Measurements from ENCODE around the gene ZNF274.
"Not testable (repeated sequence)": the region's sequence is repeated elsewhere in the genome, so short reads cannot be mapped to it uniquely, and the experiment has no call there.

The ZNF274 gene

DNA sequence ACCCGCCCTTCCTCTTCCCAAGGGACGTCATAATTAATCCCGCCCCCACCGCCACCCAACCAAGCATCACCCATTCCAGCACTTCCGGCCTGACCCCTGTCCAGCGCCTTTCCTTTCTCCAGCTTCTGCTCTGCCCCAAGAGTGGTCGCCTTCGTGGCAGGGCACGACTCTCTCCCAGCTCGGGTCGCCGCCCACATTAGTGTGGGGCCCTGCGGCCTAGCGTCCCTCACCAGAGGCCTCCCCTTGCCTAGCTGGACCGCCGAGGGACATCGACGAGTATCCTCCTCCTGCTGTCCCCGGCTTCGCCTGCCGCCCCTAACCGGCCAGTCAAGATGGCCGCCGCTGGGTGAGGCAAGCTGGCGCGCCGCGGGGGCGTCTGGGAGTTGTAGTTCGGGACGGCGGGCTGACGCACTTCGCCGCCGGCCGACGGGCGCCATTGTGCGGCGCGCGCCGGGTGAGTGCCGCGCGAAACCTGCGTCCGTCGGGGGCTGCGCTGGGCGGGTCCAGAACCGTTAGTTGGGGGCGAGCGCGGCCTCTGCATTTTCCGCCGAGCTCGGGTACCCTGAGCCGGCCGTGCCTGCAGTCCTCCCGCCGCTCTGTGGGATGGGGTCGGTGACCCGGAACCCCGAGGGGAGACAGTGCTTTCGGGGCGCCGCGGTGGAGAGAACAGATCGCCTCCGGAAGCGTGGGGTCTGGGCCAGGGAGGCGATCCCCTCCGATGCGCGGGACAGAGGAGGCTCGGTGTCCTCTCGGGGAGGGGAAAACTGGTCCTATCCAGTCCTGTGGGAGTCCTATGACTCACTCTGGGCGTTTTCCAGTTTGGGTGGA is at the start of gene ZNF274:
Gene ZNF274, plus strand, starts transcription at position 73 of the 828 bp plus-strand sequence. CDS start 905 bp downstream, outside the sequence.
- DNase-seq: peak; percentile 93 to 95

DNA sequence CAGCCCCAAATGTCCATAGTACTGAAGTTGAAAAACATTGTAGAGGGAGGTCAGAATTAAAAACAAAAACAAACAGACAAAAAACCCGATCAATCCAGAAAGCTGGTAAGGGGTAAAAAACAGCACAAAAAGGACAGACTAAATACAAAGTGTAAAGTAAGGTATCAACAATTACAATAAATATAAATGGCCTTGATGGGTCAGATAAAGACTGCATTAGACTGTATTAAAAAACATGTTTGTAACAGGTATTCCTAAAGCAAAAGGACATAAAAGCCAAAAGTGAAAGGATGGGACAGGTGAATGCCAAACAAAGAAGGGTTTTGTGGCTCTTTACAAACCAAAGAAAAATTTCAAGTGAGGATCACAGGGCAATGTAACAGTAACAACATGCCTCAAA is 48.6 kb upstream of the ZNF274 start:
- DNase-seq: no peak

GRCh38 chr19:58145849-58146248 is 37.0 kb upstream of the ZNF274 start:
- no peak for DNase-seq

DNA sequence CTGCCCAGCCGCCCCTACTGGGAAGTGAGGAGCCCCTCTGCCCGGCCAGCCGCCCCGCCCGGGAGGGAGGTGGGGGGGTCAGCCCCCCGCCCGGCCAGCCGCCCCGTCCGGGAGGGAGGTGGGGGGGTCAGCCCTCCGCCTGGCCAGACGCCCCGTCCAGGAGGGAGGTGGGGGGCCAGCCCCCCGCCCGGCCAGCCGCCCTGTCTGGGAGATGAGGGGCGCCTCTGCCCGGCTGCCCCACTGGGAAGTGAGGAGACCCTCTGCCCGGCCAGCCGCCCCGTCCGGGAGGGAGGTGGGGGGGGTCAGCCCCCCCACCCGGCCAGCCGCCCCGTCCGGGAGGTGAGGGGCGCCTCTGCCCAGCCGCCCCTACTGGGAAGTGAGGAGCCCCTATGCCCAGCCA is 35.4 kb upstream of the ZNF274 start:
- DNase-seq: not testable (repeated sequence)

DNA sequence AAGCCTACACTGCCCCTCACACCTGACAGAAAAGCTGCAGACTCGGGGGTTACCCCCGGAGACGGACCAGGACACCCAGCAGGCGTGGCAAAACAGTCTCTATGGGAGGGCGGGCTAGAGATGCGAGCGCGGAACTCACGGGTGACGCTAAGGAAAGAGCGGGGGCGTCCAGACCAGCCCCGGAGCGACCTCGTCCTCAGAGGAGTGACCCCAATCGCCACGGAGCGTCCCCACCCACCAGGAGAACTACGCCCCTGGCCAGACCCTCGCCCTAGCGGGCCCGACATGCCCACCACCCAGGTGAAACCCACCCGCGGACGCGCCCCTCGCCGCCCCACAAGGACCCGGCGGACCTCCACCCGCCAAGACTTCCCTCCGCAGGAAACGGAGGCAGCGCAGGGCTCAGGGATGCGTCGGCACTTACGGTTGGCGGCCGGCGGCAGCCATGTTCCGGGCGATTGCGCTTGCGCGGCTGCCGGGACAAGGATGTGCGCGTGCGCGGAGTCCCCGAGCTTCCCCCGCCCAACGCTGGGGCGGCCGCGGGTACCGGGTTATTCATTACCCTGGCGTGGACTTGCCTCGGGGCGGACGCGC is 32.4 kb upstream of the ZNF274 start, which contains the start of gene ZNF329:
Gene ZNF329, minus strand, starts transcription at position 462 of the 594 bp plus-strand sequence. CDS start 21,286 bp downstream, outside the sequence.
- DNase-seq: peak; percentile 88 to 93

GRCh38 chr19:58153386-58153785 is 29.5 kb upstream of the ZNF274 start:
- no peak for DNase-seq

DNA sequence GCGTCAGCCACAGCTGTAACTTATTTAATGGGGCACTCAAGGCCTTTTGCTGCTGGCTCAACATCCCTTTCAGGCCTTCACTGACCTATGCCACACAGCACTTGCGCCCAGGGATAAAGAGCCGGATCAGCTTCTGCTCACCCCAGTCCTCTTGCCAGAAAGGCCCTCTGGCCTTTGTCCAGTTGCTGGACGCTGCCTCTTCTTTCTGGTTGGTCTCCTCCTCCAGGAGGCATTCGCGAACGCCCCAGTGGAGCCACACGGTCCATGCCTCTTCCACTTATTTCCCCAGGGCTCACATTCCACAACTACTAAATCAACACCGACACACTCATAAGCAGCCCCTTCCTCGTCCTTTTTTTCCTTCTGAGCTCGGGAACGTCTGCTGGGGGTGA is 28.6 kb upstream of the ZNF274 start:
- peak in 1 of 2 donors; percentile 1 for DNase-seq

- peak; percentile 93 to 97 for DNase-seq
These were observed 27.9 kb upstream of the ZNF274 start for GRCh38 chr19:58154679-58155648.

DNA sequence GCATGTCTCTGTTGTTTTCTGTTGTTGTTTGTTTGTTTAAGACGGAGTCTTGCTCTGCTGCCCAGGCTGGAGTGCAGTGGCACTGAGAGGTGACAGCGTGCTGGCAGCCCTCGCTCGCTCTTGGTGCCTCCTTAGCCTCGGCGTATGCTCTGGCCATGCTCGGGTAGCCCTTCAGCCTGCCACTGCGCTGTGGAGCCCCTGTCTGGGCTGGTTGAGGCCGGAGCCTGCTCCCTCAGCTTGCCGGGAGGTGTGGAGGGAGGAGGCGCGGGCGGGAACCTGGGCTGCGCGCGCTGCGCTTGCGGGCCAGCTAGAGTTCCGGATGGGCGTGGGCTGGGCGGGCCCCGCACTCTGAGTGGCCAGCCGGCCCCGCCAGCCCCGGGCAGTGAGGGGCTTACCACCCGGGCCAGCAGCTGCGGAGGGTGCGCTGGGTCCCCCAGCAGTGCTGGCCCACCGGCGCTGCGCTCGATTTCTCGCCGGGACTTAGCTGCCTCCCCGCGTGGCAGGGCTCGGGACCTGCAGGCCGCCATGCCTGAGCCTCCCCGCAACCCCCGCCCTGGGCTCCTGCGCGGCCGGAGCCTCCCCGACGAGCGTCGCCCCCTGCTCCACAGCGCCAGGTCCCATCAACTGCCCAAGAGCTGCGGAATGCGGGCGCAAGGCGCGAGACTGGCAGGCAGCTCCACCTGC is 25.7 kb upstream of the ZNF274 start:
- no peak for DNase-seq

- DNase-seq: no peak
These were observed 16.6 kb upstream of the ZNF274 start for GRCh38 chr19:58166268-58166667.

DNA sequence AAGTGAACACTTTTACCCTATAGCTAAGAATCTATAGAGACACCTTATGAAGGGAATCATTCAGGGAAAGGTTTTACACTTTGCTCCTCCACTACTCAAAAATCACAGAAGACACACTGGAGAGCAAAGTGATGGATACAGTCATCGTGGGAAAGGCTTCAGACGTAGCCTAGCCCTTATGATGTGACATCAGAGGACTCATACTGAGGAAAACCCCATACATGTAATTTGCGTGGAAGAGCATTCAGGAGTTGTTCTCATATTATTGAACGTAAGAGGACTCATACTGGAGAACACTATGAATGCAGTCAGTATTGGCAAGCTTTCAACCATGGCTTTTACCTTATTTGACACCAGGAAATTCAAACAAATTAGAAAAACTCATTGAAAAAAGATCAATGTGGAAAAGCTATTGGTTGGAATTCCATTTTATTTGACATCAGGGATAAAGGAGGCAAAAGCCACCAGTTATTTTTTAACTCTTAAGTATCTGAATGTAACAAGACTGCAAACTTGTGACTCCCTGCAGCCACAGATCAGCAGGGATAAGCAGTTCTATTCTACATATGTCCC is 16.1 kb upstream of the ZNF274 start:
- no peak for DNase-seq

GRCh38 chr19:58170860-58171259 is 12.0 kb upstream of the ZNF274 start:
- DNase-seq: no peak

- DNase-seq: peak; percentile 54 to 69
These were observed 822 bp upstream of the ZNF274 start for GRCh38 chr19:58181902-58182576.

- DNase-seq: peak in 1 of 2 donors; percentile 92
These were observed 278 bp upstream of the ZNF274 start for GRCh38 chr19:58182577-58182988.

GRCh38 chr19:58183817-58184215 is 955 bp downstream of the ZNF274 start:
- no peak for DNase-seq

DNA sequence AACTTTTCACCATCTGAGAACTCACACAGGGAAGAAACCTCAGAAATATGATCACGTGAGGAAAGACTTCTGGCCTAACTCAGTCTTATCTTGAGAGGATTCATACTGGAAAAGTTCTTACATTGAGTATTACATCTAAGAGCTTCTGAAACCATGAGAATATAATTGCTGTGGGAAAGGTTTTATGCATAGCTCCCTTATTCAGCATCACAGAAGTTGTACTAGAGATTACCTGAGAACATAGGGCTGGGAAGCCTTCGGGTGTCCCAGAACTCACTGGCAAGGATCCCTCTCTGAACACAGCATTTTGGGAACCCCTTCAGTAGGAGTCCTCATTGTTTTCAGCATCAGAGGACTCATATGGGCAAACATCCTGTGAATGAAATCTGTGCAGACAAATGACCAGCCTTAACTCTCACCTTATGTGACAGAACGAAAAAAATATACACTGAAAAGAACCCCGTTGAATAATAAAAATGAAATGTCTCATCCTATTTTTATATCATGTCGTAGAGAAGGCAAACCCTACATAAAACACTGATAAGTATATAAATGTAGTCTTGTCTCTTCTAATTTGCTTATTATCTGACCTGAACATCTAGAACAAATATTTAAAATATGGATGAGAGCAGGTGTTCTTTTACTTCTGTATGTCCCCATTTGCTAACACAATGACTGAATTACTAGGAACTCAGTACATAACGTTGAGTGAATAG is 14.2 kb downstream of the ZNF274 start:
- peak in 1 of 2 donors; percentile 24 for DNase-seq

DNA sequence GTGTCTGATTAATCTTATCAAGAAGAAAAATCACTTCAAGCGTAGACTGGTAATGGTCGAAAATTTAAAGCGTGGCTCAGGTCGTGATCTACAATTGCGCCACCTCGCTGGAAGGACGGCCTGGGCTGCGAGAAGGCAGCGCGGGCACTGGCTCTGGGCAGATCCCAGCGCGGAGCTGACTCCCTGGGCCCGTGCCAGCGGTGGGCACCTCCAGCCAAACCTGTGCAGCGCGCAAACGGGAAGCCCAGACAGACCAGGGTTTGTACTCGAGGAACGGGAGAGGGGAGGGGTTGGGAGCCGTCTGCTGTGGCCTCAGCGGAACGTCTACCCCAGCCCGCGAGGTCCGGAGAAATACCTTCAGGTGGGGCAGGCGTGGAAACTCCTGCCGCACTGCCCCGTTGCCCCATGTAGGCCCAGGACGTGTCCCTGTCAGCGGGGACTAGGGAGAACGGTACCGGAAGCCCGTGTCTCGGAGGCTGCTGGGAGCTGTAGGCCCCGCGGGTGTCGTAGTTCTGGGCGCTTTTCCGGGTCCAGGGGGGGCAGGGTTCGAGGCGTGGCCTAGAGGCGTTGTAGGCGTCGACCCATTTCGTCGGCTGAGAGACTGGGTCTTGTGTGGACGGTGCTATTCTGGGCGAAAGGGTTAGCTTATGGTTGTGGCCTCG is 21.1 kb downstream of the ZNF274 start:
- DNase-seq: no peak

- DNase-seq: no peak
These were observed 21.7 kb downstream of the ZNF274 start for GRCh38 chr19:58204566-58204965.

DNA sequence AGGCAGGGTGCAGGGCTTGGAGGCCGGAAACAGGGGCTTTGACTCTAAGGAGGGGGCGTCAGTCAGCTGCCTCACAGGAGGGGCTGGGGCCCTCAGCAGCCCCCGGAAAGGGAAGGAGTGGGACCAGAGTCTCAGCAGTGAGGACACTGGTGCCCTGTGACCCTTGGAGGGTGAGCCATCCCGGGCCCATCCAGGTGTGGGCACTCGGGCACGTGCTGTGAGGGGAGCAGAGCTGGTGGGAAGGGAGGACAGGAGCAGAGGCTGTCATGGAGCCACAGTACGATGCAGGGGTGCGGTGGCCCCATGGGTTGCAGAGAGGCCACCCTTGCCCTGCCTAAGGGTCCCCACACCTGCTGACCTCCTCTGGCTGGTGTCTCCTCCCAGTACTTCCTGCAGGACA is 26.7 kb downstream of the ZNF274 start:
- no peak for DNase-seq

Measured in CD4-positive, alpha-beta T cell treated with Interferon alpha-2 for 1 hour (primary cell).